Stimulated activated CD4-positive, alpha-beta T cell treated with anti-CD3 and anti-CD28 coated beads, Interleukin-15, amount 100 ng/mL, for 1 hour (primary cell): ENCODE results near the gene CDHR3.
"Not testable (repeated sequence)": the region's sequence is repeated elsewhere in the genome, so short reads cannot be mapped to it uniquely, and the experiment has no call there.

Experiments
- DNase-seq, 2 donors: peaks; one replicate each; pipeline ENCODE4 v3.0.0-alpha.2; 2020; ENCODE audit warnings: low read depth in 1 of 2, low spot score in 1 of 2

CDHR3 gene

GRCh38 chr7:105962353-105962752 is 711 bp upstream of the CDHR3 start:
- no peak for DNase-seq

- DNase-seq, result no peak
Measured at GRCh38 chr7:105971845-105972244, 8.8 kb downstream of the CDHR3 start.

- DNase-seq, result no peak
Measured at GRCh38 chr7:105972276-105972675, 9.2 kb downstream of the CDHR3 start.

- no peak for DNase-seq
Measured at GRCh38 chr7:105974471-105974870, 11.4 kb downstream of the CDHR3 start.

DNA sequence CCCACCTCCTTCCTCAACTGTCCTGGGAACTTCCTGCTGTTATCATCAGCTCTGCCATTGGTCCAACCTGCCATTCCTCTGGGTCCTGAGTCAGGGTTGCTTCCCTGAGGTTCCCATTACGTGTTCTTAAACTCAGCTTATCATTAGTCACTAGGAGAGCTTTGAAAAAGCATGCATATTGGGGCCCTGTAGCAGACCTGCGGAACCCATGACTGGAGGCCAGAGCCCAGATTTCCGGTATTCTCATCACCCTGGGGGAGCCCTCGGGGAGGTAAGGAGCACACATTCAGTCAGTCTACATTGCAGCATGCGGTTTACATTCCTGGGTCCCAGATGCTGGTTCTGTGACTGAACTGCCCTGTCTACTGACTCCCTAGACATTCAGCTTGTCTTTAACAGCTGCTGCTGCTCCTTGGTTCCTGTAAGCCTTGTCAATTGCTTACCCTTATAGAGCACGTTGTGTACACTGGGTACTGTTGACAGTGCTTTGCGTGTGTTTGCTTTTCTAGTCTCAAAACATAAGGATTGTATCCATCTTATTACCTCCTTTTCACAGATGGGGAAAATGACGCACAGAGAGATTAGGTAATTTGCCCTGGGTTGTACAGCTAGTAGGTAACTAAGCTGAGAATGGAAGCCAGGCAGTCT is 12.8 kb downstream of the CDHR3 start:
- no peak for DNase-seq

DNA sequence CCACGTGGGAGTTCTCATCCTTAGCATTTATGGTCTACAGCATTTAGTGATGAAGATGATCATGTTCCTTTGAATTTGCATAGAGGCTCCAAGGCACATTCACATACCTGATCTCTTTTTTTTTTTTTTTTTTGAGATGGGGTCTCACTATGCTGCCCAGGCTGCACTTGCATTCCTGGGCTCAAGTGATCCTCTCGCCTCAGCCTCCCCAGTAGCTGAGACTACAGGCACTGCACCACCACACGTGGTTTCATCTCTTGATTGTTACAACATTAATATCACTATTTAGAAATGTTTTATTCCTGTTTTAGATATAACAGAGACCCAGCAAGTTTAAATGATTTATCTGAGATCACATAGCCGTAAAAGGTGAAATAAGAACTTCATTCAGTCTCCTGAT is 13.8 kb downstream of the CDHR3 start:
- DNase-seq, result no peak

DNA sequence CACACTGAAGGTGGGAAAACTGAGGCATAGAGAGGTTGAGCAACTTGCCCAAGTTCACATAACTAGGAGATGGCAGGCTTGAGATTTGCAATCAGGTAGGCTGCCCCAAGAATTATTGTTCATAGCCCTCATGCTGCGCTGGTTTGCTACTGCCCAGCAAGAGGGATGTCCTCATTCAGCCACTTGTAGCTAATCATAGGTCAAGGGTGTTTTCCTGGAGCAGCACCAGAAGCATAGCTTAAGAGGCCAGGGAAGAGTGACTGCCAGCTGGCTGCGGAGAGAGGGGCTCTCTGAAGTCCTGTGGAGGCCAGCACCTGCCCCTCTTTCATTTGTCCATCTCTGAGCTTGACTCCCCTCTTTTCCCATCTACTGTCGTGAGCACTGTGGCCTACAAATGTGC is 15.0 kb downstream of the CDHR3 start:
- no peak for DNase-seq

DNA sequence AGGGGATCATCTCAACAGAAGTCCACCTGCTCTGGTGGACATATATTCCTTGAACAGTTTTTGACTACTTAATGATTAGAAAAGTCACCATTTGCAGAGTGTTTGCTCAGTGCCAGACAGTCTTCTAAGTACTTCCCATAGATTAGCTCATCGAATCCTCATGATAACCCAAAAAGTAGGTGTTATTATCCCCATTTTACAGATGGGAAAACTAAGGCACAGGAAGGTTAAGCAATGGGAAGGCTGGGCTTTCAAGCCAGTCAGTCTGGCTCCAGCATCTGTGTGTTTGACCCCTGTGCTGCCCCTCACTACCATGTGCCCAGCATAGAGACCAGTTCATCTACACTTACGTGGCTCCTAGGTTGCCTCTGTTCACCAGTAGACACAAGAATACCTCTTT is 15.9 kb downstream of the CDHR3 start:
- no peak for DNase-seq

DNA sequence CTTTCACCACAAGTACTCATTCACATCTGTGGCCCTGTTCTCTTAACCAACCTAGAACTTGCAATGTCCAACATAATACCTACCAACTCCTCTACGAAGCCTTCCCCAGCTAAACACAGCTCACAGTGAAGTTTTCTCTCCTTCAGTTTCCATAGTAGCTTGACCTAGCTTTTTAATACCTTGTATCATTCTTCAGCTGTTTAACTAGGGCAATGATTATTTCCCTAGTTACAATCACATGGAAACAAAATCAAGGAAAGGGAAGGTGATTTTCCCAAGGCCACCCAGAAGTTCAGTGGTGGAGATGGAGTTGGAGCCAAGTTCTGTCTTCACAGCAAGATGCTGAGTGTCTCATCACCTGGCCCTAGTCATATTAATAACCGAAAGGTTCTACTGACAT is 16.3 kb downstream of the CDHR3 start:
- DNase-seq, result no peak

DNA sequence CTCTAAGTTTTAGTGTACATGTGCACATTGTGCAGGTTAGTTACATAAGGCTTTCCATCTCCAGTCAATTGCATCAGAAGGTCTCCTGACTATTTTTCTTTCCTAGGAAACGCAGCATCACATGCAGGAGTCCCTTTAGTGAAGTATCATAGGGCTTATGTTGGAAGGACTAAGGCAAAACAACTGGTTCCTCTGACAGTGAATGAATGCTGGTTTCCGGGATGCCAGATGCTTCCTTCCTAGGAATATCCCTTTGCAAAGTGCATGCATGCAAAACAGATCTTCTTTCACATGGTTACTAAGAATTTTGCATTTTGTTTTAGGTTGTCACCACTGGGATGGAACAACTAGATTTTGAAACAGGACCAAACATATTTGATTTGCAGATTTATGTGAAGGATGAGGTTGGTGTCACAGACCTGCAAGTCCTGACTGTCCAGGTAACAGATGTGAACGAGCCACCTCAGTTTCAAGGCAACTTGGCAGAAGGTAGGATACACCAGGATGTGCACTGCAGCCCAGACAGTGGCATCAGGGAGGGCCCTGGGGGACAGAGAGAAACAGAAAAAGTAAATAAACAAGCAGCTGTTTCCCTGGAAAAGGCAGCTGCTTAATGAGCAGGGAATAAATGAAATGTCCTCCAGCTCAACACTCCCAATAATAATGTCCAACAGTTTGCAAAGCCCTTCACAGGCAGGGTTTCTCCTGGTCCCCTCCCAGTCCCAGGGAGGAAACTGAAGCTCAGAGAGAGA is 17.8 kb downstream of the CDHR3 start:
- DNase-seq, result no peak

DNA sequence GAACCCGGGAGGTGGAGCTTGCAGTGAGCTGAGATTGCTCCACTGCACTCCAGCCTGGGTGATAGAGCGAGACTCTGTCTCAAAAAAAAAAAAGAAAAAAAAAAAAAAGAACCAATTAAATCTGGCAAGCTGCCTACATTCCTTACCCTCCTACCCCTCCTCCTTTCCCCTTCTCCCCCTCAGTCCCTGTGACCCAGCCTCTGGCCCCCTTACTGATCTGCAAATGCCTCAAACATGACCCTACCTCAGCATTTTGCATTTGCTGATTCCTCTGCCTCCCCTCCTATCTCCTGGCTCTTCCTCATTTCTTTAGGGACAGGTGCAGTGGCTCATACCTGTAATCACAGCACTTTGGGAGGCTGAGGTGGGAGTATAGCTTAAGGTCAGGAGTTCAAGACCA is 19.3 kb downstream of the CDHR3 start:
- no peak for DNase-seq

GRCh38 chr7:105984808-105985207 is 21.7 kb downstream of the CDHR3 start:
- DNase-seq, result not testable (repeated sequence)

- DNase-seq, result no peak
Measured at GRCh38 chr7:105985229-105985628, 22.2 kb downstream of the CDHR3 start.

DNA sequence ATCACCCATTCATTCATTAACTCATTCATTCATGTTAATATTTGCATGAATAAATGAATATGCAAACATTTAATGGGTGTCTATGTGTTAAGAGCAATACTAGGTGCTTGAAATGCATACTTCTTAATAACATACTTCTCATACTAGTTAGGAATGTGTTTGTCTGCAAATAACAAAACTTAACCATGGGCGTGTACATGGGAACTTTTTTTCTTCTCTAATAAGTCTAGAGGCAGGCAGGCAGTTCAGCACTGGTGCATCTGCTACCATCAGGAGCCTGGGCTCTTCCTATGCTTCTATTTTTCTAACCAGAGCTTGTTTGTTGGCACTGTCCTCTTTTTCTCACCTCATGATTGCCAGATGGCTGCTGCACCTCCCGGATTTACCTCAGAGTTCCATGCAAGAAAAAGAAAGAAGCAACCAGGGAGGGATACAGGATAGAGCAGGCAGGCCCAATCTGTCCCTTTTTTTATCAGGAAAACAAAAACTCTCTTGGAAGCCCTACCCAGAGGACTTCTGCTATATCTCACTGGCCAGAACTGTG is 22.7 kb downstream of the CDHR3 start:
- DNase-seq, result no peak

GRCh38 chr7:105987046-105987445 is 24.0 kb downstream of the CDHR3 start:
- no peak for DNase-seq

DNA sequence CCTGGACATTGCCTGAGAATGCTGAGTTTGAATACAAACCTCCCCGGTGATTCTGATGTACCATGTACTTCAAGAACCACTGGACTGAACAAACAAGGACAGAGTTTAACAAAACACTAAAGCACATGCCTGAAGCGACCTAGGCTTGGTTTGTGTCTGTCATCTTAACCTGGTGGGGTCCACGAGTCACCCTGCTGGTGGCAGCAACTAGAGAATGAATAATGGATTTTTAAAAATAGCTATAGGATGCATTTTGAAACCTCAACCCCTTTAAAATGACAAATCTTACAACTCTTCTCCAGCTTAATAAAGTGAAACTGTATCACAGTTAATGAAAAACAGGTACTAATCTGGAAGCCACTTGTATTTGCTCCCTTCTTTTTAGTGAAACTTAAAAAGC is 25.2 kb downstream of the CDHR3 start:
- no peak for DNase-seq

GRCh38 chr7:105989191-105989590 is 26.1 kb downstream of the CDHR3 start:
- DNase-seq, result no peak

GRCh38 chr7:105989686-105990085 is 26.6 kb downstream of the CDHR3 start:
- DNase-seq, result no peak

- no peak for DNase-seq
Measured at GRCh38 chr7:105990141-105990540, 27.1 kb downstream of the CDHR3 start.

DNA sequence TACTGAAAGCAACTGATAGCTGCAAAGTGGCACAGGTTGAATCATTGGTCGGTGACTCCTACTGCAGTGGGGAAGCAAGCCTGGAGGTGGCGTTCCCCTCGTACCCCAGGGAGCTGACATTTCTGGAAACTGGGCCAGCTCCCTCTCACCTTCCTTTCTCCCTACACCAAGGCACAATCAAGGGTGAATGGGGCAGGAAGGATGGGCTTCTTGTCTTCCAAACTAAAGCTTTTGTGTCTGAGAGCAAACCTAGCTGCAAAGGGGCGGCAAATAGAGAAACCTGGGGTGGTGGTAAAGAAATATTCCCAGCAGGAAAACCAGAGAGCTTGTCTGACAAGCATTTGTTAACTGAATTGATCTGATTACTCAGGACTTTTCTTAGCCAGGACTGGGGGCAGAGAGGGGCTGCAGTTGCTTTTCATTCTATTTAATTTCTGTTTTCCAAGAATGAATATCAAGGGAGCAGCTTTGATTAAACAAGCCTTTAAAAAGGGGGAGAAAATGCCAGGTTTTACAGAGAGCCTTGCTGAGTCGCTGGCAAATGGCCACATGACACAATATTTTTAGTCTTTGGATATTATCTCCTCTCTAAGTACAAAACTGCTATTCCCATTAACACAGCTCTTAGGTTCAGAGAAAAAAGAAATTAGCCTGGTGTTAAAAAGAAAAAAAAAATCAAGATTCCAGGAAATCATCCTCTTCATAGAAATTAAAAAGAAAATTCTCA is 27.8 kb downstream of the CDHR3 start:
- no peak for DNase-seq

DNA sequence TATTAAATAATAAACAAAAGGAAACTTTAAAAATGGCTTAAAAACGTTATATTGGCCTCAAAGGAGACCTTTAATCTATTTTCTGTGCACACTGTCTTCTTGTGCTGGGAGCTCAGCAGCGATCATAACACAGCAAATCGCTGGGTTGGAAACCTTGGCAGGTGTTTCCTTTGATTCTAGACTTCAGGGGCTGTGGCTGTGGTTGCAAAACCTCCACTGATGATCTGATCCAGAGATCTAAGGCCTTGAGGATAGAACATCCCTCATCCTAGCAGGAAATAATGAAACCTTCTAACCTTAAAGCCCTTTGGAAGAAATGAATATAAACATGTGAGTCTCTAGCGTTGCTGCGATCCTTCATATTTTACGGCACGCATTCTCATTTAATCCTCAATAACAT is 29.8 kb downstream of the CDHR3 start:
- DNase-seq, result no peak
